NCI-H1436 treated with DMSO at 0.1 percent for 48 hours (cell line): Measurements from ENCODE around the gene CALCOCO1.
A peak's percentile ranks its signal among the peaks of the same experiment; 100 is the strongest.
"Not testable (repeated sequence)": the region's sequence is repeated elsewhere in the genome, so short reads cannot be mapped to it uniquely, and the experiment has no call there.

ENCODE experiments used
- DNase-seq: peaks from one replicate; lab custom pipeline; 2025; lab: John Stamatoyannopoulos, UW

CALCOCO1 gene

DNA sequence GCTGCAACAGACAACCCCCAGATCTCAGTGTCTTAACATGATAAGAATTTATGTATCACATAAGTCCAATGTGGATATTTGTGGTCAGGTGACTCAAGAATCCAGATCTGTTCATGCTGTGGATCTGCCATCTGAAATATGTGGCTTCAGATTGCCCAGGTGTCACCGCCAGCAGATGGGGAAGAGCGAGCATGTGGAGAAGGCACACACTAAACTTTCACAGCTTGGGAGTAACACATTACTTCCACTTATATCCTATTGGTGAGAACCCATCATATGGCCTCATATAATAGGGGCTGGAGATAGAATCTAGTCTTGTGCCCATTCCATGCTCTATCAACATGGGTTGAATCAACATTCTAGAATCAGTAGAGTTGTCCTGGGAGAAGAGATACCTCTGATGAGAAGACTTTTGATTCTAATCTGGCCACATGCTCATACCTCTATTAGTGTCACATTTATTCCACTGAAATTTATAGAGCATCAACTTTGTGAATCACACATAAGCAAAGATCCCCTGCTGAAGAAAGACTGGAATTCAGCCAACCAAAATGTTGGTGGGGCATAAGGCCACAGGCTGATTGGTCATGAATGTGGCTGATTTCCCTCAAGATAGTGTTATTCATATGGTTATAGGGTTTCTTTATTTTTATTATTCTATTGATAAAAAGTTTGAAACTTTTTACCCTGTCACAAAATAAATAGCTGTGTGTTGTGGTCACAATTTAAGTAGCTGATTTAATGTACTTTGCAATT is 6.0 kb upstream of the CALCOCO1 start:
- no peak for DNase-seq

DNA sequence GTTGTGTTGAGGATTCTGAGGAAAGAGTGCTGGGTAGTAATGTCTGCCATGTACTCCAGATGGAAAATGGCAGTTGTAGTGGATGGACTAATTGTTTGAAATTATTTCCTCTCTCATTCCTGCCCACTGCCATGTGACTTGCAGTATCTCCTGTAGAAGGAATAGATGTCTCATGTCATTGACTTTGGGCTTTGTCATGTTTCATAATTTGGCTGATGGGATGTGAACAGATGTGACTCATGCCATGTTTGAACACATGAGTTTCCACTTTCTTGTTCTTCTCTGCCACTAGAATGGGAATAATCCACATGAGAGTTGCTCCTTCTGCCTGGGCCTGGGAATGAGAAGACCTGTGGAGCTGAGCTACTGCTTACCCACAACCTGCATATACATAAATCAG is 2.4 kb upstream of the CALCOCO1 start:
- no peak for DNase-seq

DNA sequence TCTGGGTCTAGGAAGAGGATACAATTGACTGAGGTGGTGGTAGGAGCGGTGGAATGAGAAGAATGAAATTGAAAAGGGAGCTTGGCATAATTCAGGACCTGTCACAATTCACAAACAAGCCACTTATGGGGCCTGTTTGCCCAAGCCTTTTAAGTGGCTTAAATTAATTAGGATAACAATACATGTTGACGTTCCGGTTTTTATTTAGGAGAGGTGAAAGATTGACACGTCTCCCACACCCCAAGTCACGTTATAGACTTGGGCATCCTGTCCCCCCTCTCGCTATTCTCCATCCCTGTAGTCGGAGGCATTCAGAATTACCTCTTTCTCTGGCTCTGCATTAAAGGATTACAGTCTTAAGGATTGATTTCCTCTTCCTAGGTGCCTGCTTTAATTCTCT is 954 bp upstream of the CALCOCO1 start:
- no peak for DNase-seq

DNA sequence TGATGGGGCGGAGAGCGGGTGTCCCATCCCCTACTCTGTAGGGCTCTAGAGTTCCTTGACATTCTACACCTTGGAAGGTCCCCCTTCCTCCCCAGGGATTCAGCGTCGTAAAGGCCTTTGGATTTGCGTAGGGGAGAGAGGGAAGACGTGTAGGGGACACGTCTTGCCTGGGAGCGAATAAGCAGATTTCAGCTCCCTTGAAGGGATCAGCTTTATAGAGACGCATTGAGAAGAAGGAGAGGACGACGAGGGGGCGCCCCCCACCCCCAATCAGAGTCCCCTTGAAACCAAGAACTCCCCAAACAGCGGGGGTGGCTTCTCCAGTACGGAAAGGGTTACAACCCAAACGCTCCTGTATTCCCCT is 324 bp downstream of the CALCOCO1 start:
- DNase-seq = no peak

DNA sequence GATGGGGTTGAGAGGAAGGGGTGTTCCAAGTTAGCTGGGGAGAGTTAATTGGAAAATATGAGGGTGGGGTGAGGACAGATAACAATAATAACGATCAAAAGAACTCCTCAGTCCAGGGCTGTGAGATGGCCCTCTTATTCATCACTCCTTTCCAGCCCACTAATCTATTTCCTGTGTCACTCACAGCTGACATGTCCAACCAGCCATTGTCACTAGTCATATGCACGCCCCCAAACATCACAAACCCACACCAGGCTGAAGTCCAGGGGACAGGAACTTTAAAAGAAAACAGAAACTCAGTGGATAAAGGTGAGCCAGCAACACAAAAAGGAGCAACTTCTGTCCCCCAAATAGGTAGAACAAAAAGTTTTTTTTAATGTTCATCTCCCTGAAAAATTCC is 911 bp downstream of the CALCOCO1 start:
- DNase-seq = no peak

DNA sequence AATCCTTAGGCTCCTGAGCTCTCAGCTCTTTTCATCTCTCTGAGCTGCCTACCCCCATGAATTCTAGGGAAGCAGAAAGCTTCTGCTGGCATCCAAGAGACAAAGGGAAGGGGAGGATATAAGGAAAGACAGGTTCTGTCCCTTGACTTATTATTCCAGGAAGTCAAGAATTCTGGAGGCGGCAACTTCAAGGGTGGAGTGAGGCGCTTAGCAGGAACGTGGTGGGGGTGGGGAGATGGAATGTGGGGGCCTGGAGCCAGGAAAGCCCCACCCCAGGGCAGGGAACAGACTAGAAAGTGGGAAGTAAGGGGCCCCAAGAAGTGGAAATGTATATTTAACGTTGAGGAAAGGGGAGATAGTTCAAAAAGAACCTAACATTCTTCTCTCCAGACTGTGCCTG is 1.4 kb downstream of the CALCOCO1 start:
- DNase-seq = no peak

DNA sequence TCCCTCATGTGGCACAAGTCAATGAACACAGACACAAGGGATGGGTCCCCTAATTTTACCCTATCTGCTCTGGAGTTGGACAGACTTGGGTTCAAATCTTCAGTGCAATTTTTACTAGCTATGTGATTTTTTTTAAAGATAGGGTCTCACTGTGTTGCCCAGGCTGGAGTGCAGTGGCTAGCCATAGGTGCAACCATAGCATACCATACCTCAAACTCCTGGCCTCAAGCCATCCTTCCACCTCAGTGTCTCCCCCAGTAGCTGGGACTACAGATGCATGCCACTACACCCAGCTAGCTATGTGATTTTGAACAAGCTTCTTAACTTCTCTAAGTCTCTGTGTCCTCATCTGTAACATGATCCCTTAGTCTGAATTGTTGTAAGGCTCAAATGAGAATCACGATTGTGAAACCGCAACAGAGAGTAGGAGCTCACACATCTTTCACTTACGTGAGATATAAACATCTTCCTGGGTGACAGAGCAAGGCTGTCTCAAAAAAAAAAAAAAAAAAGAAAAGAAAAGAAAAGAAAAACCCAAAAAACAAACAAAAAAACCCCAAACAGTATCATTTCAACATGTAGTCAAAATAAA is 4.7 kb downstream of the CALCOCO1 start:
- DNase-seq = no peak

DNA sequence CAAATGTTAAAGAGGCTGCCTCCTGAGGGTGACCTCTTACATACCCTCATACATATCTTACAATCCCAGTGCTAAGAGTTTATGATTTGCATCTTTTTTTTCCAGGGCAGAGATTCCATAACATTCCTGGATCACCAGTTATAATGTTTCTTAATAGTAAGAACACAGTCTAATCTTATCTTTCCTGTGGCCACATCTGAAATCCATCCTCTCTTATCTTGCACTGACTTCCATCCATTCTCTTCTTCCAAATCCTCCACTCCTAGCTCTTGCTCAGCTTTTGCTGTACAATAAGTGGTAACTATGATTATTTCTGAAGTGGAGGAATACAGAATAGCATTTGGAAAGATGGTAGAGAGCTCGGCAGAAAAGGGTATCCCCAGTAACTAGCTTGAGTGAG is 6.3 kb downstream of the CALCOCO1 start:
- DNase-seq = no peak

DNA sequence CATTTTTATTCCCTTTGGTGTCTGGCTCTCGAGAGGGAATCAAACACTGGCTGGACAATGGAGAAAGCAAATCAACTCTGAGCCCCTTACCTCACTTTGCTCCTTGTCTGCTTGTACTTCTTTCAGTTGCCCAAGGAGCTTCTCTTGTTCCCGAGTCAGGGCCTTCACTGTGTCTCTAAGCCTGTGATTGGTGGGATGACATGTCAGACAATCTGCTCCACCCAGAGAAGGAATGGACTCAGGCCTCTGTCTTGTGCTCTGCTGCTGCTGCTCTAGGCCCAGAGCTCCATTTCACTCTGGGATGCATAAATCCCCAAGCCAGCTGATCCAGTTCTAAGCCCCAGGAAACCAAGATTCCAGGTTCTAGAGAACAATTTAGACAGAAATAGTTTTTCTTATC is 7.6 kb downstream of the CALCOCO1 start:
- no peak for DNase-seq

DNA sequence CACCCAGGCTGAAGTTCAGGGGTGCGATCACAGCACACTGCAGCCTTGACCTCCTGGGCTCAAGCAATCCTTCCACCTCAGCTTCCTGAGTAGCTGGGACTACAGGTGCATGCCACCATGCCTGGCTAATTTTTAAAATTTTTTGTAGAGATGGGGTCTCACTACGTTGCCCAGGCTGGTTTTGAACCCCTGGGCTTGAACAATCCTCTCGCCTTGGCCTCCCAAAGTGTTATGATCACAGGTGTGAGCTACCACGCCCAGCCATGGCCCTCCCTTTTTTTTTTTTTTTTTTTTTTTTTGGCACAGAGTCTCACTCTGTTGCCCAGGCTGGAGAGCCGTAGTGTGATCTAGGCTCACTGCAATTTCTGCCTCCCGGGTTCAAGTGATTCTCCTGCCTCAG is 8.7 kb downstream of the CALCOCO1 start:
- DNase-seq = not testable (repeated sequence)

DNA sequence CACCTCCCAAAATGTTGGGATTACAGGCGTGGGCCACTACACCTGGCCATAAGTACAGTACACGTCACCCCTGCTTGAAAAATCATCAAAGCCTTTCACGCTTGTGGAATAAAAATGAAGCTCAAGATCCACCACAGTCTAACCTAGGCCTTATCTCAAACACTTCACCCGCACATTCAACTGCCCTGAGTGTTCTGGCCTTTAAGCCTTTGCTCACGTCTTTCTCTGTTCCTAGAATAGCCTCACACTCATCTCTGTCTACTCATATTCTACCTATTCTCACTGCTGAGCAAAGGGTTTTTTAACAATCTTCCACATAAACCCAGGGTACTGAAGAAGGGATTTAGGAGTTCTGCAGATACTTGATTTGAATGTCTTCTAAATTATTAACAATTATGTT is 9.9 kb downstream of the CALCOCO1 start:
- DNase-seq = no peak

DNA sequence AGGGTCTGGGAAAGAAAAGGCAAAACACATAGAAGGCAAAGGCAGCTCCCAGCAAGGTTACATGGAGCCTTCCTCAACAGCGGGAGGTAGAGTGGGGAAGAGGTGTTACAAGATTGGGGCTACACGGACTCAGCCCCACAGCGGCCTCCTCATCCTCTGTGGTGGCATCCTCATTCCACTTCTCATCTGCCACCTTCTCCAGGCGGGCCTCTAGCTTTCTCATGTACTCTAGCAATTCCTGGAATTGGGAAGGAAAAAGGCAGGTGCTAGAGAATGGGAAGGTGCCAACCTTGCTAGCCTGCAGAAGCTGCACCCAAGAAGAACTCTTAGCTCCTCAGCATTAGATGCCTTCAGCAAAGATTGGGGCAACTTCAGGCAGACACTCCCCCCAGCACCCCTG is 13.2 kb downstream of the CALCOCO1 start:
- no peak for DNase-seq

DNA sequence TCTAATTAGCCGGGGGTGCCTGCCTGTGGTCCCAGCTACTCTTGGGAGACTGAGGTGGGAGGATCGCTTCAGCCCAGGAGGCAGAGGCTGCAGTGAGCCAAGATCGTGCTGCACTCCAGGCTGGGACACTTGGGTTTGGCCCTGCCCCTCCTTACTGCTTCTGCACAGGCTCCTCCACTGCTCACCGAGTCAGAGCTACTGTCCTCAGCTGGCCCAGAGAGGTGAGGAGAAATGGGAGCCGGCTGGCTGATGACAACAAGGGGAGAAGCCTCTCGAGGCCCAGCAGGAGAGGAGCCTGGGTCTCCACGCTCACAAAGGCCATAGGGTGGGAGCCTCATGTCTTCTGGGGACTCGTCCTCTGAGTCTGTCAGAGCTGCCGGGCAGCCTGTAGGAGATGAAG is 13.7 kb downstream of the CALCOCO1 start:
- DNase-seq = no peak

DNA sequence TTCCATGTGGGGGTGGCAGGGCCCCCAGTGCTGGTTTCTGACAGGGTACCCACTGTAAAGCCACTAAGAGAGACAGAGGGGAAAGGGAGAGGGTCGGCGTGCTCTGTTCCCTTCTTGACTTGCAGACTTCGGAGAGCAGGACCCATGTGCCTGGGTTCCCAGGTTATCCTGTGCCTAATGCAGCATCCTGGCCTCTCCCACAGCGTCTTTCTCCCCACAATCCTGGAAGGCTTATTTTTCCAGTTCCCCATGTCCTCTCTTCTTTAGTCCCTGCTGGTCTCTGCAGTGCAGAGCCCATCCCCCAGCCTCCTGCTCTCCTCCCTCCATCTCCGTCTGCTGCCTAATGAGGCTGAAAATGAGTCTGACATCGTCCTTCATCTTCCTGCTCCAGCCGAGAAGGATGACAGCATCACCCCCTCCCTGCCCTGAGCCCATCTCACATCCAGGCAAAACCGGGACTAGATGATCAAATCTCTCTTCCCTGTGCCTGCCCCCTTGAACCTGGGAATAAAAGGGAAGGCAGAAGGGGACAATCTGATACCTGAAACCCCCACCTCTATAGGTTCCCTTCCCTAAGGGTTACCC is 15.1 kb downstream of the CALCOCO1 start:
- no peak for DNase-seq

DNA sequence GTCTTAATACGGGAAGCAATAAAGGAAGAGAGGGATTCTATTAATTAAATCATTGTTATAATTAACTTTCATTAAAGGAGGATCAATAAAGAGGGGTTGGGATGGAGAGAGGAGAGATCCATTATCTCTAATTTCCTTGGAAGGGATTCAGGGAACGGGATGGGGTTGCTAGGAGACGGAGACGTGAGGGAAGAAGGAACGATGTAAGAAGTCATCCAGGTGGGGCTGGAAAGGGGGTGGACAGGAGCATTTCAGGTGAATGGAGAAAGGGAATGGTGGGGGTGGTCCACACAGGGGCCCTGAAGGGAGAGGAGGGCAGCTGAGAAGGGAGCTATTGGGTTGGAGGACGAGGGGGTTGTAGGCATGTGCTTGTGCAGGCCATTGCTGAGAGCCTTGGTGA is 17.2 kb downstream of the CALCOCO1 start:
- no peak for DNase-seq

DNA sequence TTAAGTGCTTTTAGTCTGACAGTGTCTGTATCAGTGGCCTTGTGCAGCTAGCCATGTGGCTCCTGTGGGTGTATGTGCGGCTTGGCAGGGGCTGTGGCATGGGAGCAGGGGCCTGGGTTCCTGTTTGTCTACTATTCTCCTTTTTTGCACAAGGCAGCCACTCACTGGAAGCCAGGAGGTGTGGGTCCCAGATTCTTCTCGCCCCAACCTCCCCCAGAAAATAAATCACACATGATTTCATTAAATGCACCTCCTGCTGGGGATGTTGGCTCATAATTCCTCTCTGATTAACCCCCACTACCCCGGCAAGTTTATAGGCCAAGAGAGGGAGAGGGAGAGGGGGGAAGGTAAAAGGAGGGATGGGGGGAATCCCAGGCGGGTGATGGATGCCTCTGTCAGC is 17.6 kb downstream of the CALCOCO1 start:
- DNase-seq = no peak

DNA sequence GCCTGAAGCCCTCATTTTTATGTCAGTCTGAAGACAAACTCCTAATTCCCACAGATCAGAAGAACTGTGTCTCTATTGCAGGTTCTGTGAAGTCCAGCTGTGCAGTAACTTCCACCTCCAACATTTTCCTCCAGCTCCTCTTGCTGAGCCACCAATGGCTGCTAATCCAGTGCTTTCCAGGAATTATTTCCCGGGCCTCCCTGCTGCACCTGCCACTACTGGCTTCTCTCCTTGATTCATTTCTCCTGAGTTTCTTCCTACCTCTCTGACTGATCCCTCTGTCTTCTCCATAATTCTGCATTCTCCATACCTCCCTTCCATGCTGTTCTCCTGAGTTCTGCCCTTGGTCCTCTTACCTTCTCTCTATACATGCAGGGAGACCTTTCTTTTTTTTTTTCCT is 21.2 kb downstream of the CALCOCO1 start:
- DNase-seq = no peak

DNA sequence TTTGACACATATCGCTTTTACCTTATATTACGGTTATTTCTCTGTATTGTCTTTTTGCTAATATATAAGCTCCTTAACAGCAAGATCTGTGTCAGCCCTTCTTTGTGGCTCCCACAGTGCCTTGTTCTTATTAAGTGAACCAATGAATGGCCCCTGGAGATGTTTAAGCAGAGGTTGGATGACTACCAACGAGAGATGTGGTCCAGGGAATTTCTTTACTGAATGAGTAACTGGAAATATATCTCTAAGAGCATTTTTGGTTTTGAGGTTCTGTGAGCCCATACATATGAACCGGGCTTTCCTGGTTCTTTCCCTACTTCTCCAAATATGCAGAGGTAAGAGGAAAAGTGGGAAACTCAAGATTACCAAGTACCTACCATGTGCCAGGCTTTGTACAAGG is 23.5 kb downstream of the CALCOCO1 start:
- no peak for DNase-seq

DNA sequence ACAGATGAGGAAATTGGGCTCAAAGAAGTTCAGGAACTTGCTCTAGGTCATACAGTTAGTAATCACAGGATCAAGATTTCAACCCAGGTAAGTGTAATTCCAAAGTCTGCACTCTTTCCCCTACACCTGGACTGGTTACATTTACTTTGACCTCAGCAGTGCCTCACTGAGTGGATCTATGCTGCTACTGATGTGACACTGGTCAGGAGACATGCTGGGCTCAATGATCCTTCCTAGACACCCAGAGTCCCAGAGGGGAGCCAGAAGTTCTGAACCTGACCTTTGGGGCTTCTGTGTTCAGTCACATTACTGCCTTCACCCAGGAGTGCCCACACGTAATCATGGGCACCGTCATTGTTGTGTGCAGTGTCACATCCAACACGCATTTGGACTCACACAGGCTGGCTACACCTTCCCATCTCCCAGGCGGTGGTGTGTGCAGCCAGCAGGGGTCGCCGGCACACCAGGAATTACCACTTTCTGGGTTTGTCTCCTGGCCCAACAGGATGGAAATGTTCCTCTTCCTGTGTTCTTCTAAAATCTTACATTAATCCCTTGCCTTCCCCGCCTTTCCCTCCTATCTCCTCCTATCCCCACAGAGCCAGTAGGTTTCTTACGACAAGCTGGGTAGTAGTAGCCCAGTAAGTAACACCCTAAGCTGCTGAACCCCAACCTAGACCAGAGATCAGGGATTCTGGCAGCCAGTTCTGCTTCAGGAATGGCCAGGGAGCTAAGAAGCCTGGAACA is 25.6 kb downstream of the CALCOCO1 start:
- DNase-seq = peak; percentile 10

DNA sequence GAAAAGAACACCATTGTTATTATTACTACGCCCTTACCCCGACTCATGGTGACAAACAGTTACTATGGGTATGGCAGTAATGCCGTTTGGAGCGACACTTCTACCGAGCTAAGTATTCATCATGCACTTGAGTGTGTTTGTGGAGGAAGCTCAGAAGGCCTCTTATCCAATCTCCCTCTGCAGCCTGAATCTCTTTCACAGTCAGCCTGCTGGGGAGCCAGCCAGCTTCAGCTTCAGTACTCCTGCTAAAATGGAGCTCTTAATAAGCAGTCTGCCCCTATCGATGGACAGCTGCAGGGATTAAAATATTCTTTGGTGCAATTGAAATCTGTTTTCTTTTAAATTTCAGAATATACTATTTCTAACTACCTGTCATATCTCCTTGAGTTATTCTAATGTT is 26.7 kb downstream of the CALCOCO1 start:
- no peak for DNase-seq

DNA sequence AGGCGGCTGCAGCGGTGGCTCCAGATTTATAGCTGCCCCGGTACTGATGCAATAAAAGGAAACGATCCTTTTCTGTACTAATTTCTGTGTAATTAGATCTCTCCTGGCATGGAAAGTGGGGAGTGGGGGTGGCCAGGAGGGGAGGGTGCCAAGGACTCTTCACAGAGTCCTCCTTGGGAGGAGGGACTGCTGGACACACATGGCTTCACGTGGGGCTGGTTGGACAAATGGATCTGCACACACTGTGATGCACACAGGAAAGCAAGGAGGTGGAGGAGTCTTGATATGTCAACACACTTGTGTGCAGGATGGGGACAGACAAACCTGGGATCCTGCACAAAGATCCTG is 27.6 kb downstream of the CALCOCO1 start:
- DNase-seq = no peak

DNA sequence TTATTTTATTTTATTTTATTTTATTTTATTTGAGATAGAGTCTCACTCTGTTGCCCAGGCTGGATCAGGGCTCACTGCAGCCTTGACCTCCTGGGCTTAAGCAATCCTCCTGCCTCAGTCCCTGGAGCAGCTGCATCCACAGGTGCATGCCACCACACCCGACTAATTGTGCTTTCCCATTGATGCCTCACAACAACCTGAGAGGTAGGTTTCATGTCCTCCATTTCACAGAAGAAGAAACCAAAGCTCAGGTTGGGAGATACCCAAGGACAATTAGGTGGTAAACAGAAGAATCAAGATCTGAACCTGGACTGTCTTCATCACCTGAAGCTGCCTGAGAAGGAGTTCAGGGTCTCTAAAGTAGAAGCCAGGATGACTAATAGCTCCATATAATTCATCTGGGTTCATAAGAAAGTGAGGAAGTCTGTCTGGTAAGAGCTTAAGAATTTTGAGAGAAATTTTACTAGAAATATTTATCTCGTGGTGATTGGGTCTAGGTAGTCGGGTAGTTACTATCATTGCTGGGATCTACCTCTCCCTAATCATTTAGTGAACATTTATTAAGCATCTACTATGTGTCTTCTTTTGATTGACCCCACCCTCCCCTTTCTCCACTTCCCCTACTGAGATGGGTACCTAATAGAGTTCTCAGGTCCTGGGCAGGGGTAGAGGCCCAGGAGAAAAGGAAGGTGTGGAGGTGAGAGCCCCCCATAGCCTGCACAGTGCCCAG is 28.1 kb downstream of the CALCOCO1 start:
- no peak for DNase-seq
